IPS-18a (cell line): ENCODE results near the gene INPP5K.
"Not testable (repeated sequence)": the region's sequence is repeated elsewhere in the genome, so short reads cannot be mapped to it uniquely, and the experiment has no call there.

Source experiments
- H3K27ac ChIP-seq: one replicate; pipeline ENCODE4 v1.5.1; 2013; ENCODE audit warnings: low read length
- H3K27me3 ChIP-seq: one replicate; pipeline ENCODE4 v1.6.1; 2013; ENCODE audit warnings: mild to moderate bottlenecking, low read length; ENCODE audit not compliant: control insufficient read depth, insufficient read depth
- H3K36me3 ChIP-seq: one replicate; pipeline ENCODE4 v1.6.1; 2013; ENCODE audit warnings: low read depth, low read length; ENCODE audit not compliant: control insufficient read depth
- H3K4me1 ChIP-seq: one replicate; pipeline ENCODE4 v1.6.1; 2013; ENCODE audit warnings: low read depth, low read length; ENCODE audit not compliant: control insufficient read depth
- H3K4me3 ChIP-seq: one replicate; pipeline ENCODE4 v1.5.1; 2013; ENCODE audit warnings: low read length
- H3K9ac ChIP-seq: one replicate; pipeline ENCODE4 v1.6.1; 2013; ENCODE audit warnings: mild to moderate bottlenecking, low read length, moderate library complexity
- H3K9me3 ChIP-seq: one replicate; pipeline ENCODE4 v1.6.1; 2013; ENCODE audit warnings: low read depth, low read length; ENCODE audit not compliant: control insufficient read depth

Gene INPP5K

GRCh38 chr17:1449412-1449967 lies 66.9 kb downstream of the INPP5K start:
- peaks cover 3% of the 10 kb centered on the region for H3K4me1 ChIP-seq
- H3K27ac ChIP-seq, result no peak overlapping the region
- H3K4me3 ChIP-seq, result no peak overlapping the region
- H3K9ac ChIP-seq, result no peak overlapping the region
- H3K9me3 ChIP-seq, result no peaks in the 10 kb centered on the region
- peaks cover 7% of the 10 kb centered on the region for H3K36me3 ChIP-seq
- no peaks in the 10 kb centered on the region for H3K27me3 ChIP-seq

- H3K9me3 ChIP-seq, result no peaks in the 10 kb centered on the region
- no peak overlapping the region for H3K9ac ChIP-seq
- peaks cover 2% of the 10 kb centered on the region for H3K36me3 ChIP-seq
- no peaks in the 10 kb centered on the region for H3K27me3 ChIP-seq
- no peak overlapping the region for H3K27ac ChIP-seq
- H3K4me1 ChIP-seq, result no peaks in the 10 kb centered on the region
- no peak overlapping the region for H3K4me3 ChIP-seq
Observed at GRCh38 chr17:1447052-1447451, 69.4 kb downstream of the INPP5K start.

- no peak overlapping the region for H3K9ac ChIP-seq
- no peaks in the 10 kb centered on the region for H3K27me3 ChIP-seq
- H3K36me3 ChIP-seq, result no peaks in the 10 kb centered on the region
- H3K4me1 ChIP-seq, result no peaks in the 10 kb centered on the region
- H3K9me3 ChIP-seq, result no peaks in the 10 kb centered on the region
- H3K4me3 ChIP-seq, result no peak overlapping the region
- no peak overlapping the region for H3K27ac ChIP-seq
Observed at GRCh38 chr17:1446201-1446600, 70.2 kb downstream of the INPP5K start.

GRCh38 chr17:1445695-1446094 lies 70.7 kb downstream of the INPP5K start:
- not testable (repeated sequence) for H3K9me3 ChIP-seq, H3K9ac ChIP-seq, H3K4me1 ChIP-seq, H3K27me3 ChIP-seq, H3K27ac ChIP-seq, H3K36me3 ChIP-seq, H3K4me3 ChIP-seq
